D721Med (cell line): Measurements from ENCODE around the gene ZNRF2.

ENCODE experiments used
- DNase-seq: peaks from one replicate; pipeline ENCODE4 v3.0.0; 2011; ENCODE audit warnings: low spot score; ENCODE audit not compliant: insufficient read length
- FAIRE-seq: peaks from 2 replicates; lab custom pipeline; 2011; peaks lifted over from hg19 to GRCh38; lab: Jason Lieb, UNC
- CTCF ChIP-seq: IDR thresholded peaks from 2 replicates; pipeline ENCODE4 v1.5.1; 2012; ENCODE audit warnings: mild to moderate bottlenecking, control low read depth; ENCODE audit not compliant: insufficient read depth; ENCODE audit errors: missing control alignments

Gene ZNRF2

GRCh38 chr7:30245913-30246312 is 38.5 kb upstream of the ZNRF2 start:
- DNase-seq (no peak), FAIRE-seq (no peak)
- TF ChIP-seq CTCF, result no peak

- no peak for FAIRE-seq
- no peak for TF ChIP-seq CTCF
- no peak for DNase-seq
These were observed 38.0 kb upstream of the ZNRF2 start for GRCh38 chr7:30246392-30246791.

GRCh38 chr7:30247541-30248401 is 36.6 kb upstream of the ZNRF2 start:
- no peak for TF ChIP-seq CTCF
- FAIRE-seq (no peak), DNase-seq (no peak)

- DNase-seq (no peak), FAIRE-seq (no peak)
- no peak for TF ChIP-seq CTCF
These were observed 35.1 kb upstream of the ZNRF2 start for GRCh38 chr7:30249316-30249715.

GRCh38 chr7:30249986-30250774 is 34.2 kb upstream of the ZNRF2 start:
- TF ChIP-seq CTCF, result no peak
- FAIRE-seq, result no peak
- no peak for DNase-seq

- FAIRE-seq, result no peak
- no peak for TF ChIP-seq CTCF
- DNase-seq, result no peak
These were observed 32.6 kb upstream of the ZNRF2 start for GRCh38 chr7:30251708-30252329.
